Hepatocyte (in vitro differentiated cells): ENCODE data around the gene DPP10.

Experiments used
- EZH2 ChIP-seq: fragments of 200-600 bp; sonication (generic); IDR thresholded peaks from 2 replicates; pipeline ENCODE4 v1.6.1; 2016; ENCODE audit warnings: antibody characterized with exemption, mild to moderate bottlenecking, borderline replicate concordance
- EZH2phosphoT487 ChIP-seq: fragments of 200-600 bp; sonication (generic); IDR thresholded peaks from one replicate; pipeline ENCODE4 v1.6.1; 2018; ENCODE audit warnings: antibody characterized with exemption, mild to moderate bottlenecking, low read depth, moderate library complexity; ENCODE audit not compliant: unreplicated experiment, severe bottlenecking
- TF ChIP-seq, protein P1 (sequence below): fragments of 200-600 bp; sonication (generic); IDR thresholded peaks from 2 replicates; pipeline ENCODE4 v1.5.1; 2016; ENCODE audit warnings: antibody characterized with exemption, mild to moderate bottlenecking; ENCODE audit not compliant: poor library complexity

DNA sequence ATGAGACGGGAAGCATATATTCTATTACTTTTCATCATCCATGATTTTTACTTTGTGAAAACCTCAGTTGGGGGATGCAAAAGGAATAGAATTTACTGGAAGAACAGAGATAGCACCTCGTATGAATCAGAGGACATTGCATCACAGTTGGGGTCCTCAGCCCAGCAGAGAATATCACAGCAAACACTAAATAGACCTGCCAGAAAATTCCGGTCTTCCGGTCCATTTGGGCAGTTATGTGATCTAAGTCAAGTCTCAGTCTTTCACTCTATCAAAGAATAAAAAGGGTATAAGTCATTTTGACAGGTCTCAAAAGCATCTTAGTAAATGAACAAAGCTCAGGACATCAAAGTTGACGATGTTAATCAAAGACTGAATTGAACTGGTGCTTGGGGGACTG is 1100.6 kb downstream of the DPP10 start:
- TF ChIP-seq, protein P1, sequence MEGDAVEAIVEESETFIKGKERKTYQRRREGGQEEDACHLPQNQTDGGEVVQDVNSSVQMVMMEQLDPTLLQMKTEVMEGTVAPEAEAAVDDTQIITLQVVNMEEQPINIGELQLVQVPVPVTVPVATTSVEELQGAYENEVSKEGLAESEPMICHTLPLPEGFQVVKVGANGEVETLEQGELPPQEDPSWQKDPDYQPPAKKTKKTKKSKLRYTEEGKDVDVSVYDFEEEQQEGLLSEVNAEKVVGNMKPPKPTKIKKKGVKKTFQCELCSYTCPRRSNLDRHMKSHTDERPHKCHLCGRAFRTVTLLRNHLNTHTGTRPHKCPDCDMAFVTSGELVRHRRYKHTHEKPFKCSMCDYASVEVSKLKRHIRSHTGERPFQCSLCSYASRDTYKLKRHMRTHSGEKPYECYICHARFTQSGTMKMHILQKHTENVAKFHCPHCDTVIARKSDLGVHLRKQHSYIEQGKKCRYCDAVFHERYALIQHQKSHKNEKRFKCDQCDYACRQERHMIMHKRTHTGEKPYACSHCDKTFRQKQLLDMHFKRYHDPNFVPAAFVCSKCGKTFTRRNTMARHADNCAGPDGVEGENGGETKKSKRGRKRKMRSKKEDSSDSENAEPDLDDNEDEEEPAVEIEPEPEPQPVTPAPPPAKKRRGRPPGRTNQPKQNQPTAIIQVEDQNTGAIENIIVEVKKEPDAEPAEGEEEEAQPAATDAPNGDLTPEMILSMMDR: no peak
- TF ChIP-seq EZH2 (no peak), EZH2phosphoT487 (no peak)
